Left lung (tissue), 10 donors: Measurements from ENCODE around the gene SERPINA9. TPM values are rescaled to one million over a fixed set of nuclear protein-coding genes. Genes with fewer than 3 reads are reported as not detected.

ENCODE experiments used
- ATAC-seq: fragments of 200-7000 bp; cut with Tn5 transposase; one replicate; pipeline ENCODE4 v1.9.1; 2020; ENCODE audit warnings: moderate library complexity
- DNase-seq, 4 donors: peaks; one replicate each; pipeline ENCODE4 v3.0.0-alpha.2; 2013 to 2020
- H3K27ac ChIP-seq, 2 donors: fragments of 200-600 bp; sonication (generic) in 1 of 2; one replicate each; pipeline versions ENCODE4 v1.5.0 to v1.8.0; 2020 to 2021
- H3K27me3 ChIP-seq, 2 donors: fragments of 200-600 bp; sonication (generic) in 1 of 2; one replicate each; pipeline versions ENCODE4 v1.5.0 to v1.8.0; 2020 to 2021
- H3K36me3 ChIP-seq, 2 donors: fragments of 200-600 bp; sonication (generic) in 1 of 2; one replicate each; pipeline versions ENCODE4 v1.5.0 to v1.8.0; 2020 to 2021
- H3K4me1 ChIP-seq, 2 donors: fragments of 200-600 bp; one replicate each; pipeline ENCODE4 v1.8.0; 2021
- H3K4me3 ChIP-seq, 2 donors: fragments of 200-600 bp; sonication (generic) in 1 of 2; one replicate each; pipeline versions ENCODE4 v1.5.0 to v1.8.0; 2020 to 2021; ENCODE audit warnings: mild to moderate bottlenecking in 1 of 2
- H3K9me3 ChIP-seq, 2 donors: fragments of 200-600 bp; sonication (generic) in 1 of 2; one replicate each; pipeline versions ENCODE4 v1.5.0 to v1.8.0; 2020 to 2021
- intact Hi-C, 2 donors: fragments of 100-400 bp; cut with DNase I; formaldehyde crosslinking; loops; one replicate each; pipeline versions ENCODE4 v1.11.2 to v1.14.2; 2022
- polyA plus RNA-seq, 6 donors: library from polyadenylated mRNA; unstranded; fragments of 120-200 nt; gene quantifications; one replicate each; pipeline ENCODE4 v1.2.1, GENCODE V29; 2013; ENCODE audit not compliant: insufficient read length in 6 of 6
- total RNA-seq, 2 donors: library from RNA; stranded (reverse); fragmentation: NEBNext Ultra II Directional; extraction: Animal tissue kit (Norgen Biotek cat#: 25700); gene quantifications; one replicate each; pipeline ENCODE4 v1.2.1, GENCODE V29; 2021
- TF ChIP-seq, protein P1 (sequence below), 2 donors: fragments of 200-600 bp; sonication (generic) in 1 of 2; IDR thresholded peaks; one replicate each; pipeline versions ENCODE4 v1.5.0 to v1.8.0; 2021; ENCODE audit warnings: antibody characterized with exemption in 2 of 2
- donor health status: DM: no; HTN: yes; CAD: no.
- donor health status: DM: no; HTN: no; CAD: no.

SERPINA9 gene
- total and polyA plus RNA-seq, 8 donors = not detected

DNA sequence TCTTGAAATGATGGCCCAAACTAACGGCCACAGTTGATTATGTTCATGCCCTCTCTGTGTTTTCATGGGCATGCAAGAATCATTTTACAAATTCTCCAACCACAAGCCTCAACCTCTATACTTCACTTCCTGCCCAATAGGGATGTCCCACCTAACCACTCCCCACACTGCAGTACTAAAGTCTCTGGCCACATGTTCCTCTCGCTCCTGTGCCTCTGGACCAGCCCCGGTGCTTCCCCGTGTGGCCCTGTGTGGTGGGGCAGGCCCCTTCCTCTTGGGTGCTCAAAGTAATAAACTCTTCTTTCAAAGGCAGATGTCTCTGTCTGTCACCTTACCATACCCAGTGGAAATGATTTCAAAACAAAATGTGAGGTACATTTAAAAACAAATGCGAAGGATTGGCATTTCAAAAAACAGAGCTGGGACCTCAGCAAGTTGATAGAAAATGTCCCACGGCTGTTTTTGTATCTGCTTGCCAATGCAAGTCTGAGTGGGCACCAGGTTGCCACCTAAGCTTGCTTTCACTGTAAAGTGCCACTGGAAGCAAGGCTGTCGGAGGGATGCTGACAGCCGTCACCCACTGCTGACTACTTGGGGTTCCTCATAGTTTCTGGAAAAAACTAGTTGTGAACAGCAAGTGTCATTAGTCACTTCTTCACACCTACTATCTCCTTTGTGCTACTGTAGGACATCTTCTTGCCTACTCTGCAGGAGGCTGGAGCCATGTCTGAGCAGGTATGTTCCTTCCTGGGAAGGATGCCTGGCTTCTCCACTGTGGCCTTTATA, 15.2 kb downstream of the SERPINA9 start:
- TF ChIP-seq, protein P1, sequence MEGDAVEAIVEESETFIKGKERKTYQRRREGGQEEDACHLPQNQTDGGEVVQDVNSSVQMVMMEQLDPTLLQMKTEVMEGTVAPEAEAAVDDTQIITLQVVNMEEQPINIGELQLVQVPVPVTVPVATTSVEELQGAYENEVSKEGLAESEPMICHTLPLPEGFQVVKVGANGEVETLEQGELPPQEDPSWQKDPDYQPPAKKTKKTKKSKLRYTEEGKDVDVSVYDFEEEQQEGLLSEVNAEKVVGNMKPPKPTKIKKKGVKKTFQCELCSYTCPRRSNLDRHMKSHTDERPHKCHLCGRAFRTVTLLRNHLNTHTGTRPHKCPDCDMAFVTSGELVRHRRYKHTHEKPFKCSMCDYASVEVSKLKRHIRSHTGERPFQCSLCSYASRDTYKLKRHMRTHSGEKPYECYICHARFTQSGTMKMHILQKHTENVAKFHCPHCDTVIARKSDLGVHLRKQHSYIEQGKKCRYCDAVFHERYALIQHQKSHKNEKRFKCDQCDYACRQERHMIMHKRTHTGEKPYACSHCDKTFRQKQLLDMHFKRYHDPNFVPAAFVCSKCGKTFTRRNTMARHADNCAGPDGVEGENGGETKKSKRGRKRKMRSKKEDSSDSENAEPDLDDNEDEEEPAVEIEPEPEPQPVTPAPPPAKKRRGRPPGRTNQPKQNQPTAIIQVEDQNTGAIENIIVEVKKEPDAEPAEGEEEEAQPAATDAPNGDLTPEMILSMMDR (IDR thresholded peaks at IDR 0.05) = no peak
- H3K4me3 ChIP-seq = no peak overlapping the region
- H3K9me3 ChIP-seq = peaks cover 0 to 19% of the 10 kb centered on the region in 2 donors
- intact Hi-C loops = no loop called here
- H3K36me3 ChIP-seq = no peaks in the 10 kb centered on the region
- no peaks in the 10 kb centered on the region for H3K4me1 ChIP-seq
- H3K27me3 ChIP-seq = no peaks in the 10 kb centered on the region
- ATAC-seq (no peak), DNase-seq (no peak)
- H3K27ac ChIP-seq = no peak overlapping the region

GRCh38 chr14:94458558-94459205, 17.3 kb downstream of the SERPINA9 start:
- intact Hi-C loops = no loop called here
- H3K27ac ChIP-seq = no peak overlapping the region
- no peak for ATAC-seq

GRCh38 chr14:94458096-94458495, 17.9 kb downstream of the SERPINA9 start:
- TF ChIP-seq, protein P1 (IDR thresholded peaks at IDR 0.05) = no peak
- Histone ChIP-seq H3K4me1 (no peaks in the 10 kb centered on the region), H3K27ac (no peak overlapping the region), H3K9me3 (no peaks in the 10 kb centered on the region), H3K27me3 (no peaks in the 10 kb centered on the region), H3K36me3 (no peaks in the 10 kb centered on the region), H3K4me3 (no peak overlapping the region)
- intact Hi-C loops = no loop called here
- ATAC-seq = no peak
- no peak for DNase-seq

More at GRCh38 chr14:94458558-94459205, 17.3 kb downstream of the SERPINA9 start:
- no peaks in the 10 kb centered on the region for H3K36me3 ChIP-seq
- no peak overlapping the region for H3K4me3 ChIP-seq
- no peak for DNase-seq
- TF ChIP-seq, protein P1 (IDR thresholded peaks at IDR 0.05) = no peak
- H3K27me3 ChIP-seq = no peaks in the 10 kb centered on the region
- no peaks in the 10 kb centered on the region for H3K4me1 ChIP-seq
- H3K9me3 ChIP-seq = no peaks in the 10 kb centered on the region

DNA sequence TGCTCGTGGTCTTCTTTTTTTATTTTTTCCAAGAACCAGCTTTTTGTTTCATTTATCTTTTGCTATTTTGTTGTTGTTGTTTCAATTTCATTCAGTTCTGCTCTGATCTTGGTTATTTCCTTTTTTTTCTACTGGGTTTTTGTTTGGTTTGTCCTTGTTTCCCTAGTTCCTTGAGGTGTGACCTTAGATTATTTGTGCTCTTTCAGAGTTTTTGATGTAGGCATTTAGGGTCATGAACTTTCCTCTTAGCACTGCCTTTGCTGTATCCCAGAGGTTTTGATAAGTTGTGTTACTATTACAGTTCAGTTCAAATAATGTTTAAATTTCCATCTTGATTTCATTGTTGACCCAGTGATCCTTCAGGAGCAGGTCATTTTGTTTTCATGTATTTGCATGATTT, 20.1 kb downstream of the SERPINA9 start:
- Histone ChIP-seq H3K9me3 (no peaks in the 10 kb centered on the region), H3K4me3 (no peak overlapping the region), H3K4me1 (no peaks in the 10 kb centered on the region), H3K27ac (no peak overlapping the region), H3K36me3 (no peaks in the 10 kb centered on the region), H3K27me3 (peaks cover 0 to 18% of the 10 kb centered on the region in 2 donors)
- DNase-seq = no peak
- intact Hi-C loops = no loop called here
- TF ChIP-seq, protein P1 (IDR thresholded peaks at IDR 0.05) = no peak
- no peak for ATAC-seq

DNA sequence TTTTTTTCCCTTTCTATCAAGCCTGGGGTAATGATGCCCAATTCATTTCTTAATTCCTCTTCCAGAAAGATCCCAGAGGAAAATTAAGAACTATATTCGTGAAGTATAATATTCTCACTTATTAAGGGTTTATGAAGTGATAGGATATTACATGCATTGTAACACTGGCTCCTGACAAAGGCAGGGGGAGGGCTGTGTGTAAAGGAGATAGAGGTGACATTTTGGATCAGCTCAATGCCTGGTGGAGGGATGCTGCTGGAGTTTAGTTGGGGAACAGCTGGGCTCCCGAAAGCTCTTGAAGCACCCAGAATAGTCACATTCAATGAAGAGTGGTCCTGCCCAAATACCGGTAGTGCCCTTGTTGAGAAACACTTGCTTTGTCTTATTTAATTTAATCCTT, 24.2 kb downstream of the SERPINA9 start:
- Histone ChIP-seq H3K9me3 (no peaks in the 10 kb centered on the region), H3K4me1 (no peaks in the 10 kb centered on the region), H3K27ac (no peak overlapping the region), H3K27me3 (peaks cover 0 to 36% of the 10 kb centered on the region in 2 donors), H3K36me3 (no peaks in the 10 kb centered on the region), H3K4me3 (no peak overlapping the region)
- ATAC-seq (no peak), DNase-seq (no peak)
- intact Hi-C loops = no loop called here
- TF ChIP-seq, protein P1 (IDR thresholded peaks at IDR 0.05) = no peak
